HEK293T (cell line): ENCODE measurements around the gene RABL6.
"Not testable (repeated sequence)": the region's sequence is repeated elsewhere in the genome, so short reads cannot be mapped to it uniquely, and the experiment has no call there.

Experiments
- CTCF ChIA-PET: fragments of 350-600 bp; formaldehyde crosslinking; extraction: SDS; loops from one replicate; lab custom pipeline; 2021; ENCODE audit warnings: antibody characterized with exemption, inconsistent platforms; lab: Yijun Ruan, JAX
- POLR2A ChIA-PET: fragments of 350-600 bp; formaldehyde crosslinking; extraction: SDS; loops from one replicate; lab custom pipeline; 2020; ENCODE audit warnings: antibody characterized with exemption, inconsistent platforms; lab: Yijun Ruan, JAX
- DNase-seq: peaks from one replicate; pipeline ENCODE4 v3.0.0; 2012; ENCODE audit warnings: mixed read lengths; ENCODE audit errors: extremely low spot score
- ARNT ChIP-seq: fragments of 450-650 bp; IDR thresholded peaks from 2 replicates; pipeline ENCODE4 v1.6.1; 2017; ENCODE audit warnings: mild to moderate bottlenecking
- BHLHE40 ChIP-seq: fragments of 450-650 bp; IDR thresholded peaks from 2 replicates; pipeline ENCODE4 v1.6.1; 2016; ENCODE audit warnings: mild to moderate bottlenecking, moderate library complexity, borderline replicate concordance
- CTBP1 ChIP-seq: fragments of 450-650 bp; IDR thresholded peaks from 2 replicates; pipeline ENCODE4 v1.6.1; 2016; ENCODE audit warnings: borderline replicate concordance
- ELF4 ChIP-seq: fragments of 450-650 bp; IDR thresholded peaks from 2 replicates; pipeline ENCODE4 v1.6.1; 2017; ENCODE audit warnings: antibody characterized with exemption
- FOXA1 ChIP-seq: fragments of 450-650 bp; IDR thresholded peaks from 2 replicates; pipeline ENCODE4 v1.6.1; 2016; ENCODE audit warnings: mild to moderate bottlenecking
- FOXK2 ChIP-seq: fragments of 450-650 bp; IDR thresholded peaks from 2 replicates; pipeline ENCODE4 v1.6.1; 2016; ENCODE audit warnings: mild to moderate bottlenecking
- FOXM1 ChIP-seq: fragments of 450-650 bp; IDR thresholded peaks from 2 replicates; pipeline ENCODE4 v1.6.1; 2017; ENCODE audit warnings: mild to moderate bottlenecking, borderline replicate concordance
- HDGF ChIP-seq: fragments of 450-650 bp; IDR thresholded peaks from 2 replicates; pipeline ENCODE4 v1.6.1; 2017; ENCODE audit warnings: antibody characterized with exemption, borderline replicate concordance
- L3MBTL2 ChIP-seq: fragments of 450-650 bp; conservative IDR thresholded peaks from 2 replicates; pipeline ENCODE4 v1.6.1; 2016; ENCODE audit warnings: mild to moderate bottlenecking
- LEF1 ChIP-seq: fragments of 450-650 bp; IDR thresholded peaks from 2 replicates; pipeline ENCODE4 v1.6.1; 2017; ENCODE audit warnings: mild to moderate bottlenecking, borderline replicate concordance
- NFRKB ChIP-seq: fragments of 450-650 bp; IDR thresholded peaks from 2 replicates; pipeline ENCODE4 v1.6.1; 2016; ENCODE audit warnings: mild to moderate bottlenecking, moderate library complexity
- PKNOX1 ChIP-seq: fragments of 450-650 bp; IDR thresholded peaks from 2 replicates; pipeline ENCODE4 v1.6.1; 2016
- SP1 ChIP-seq: fragments of 450-650 bp; IDR thresholded peaks from 2 replicates; pipeline ENCODE4 v1.6.1; 2017
- SUZ12 ChIP-seq: fragments of 450-650 bp; IDR thresholded peaks from 2 replicates; pipeline ENCODE4 v1.6.1; 2016; ENCODE audit warnings: mild to moderate bottlenecking
- TARDBP ChIP-seq: fragments of 450-650 bp; IDR thresholded peaks from 2 replicates; pipeline ENCODE4 v1.6.1; 2016
- ZNF384 ChIP-seq: fragments of 450-650 bp; IDR thresholded peaks from 2 replicates; pipeline ENCODE4 v1.6.1; 2016

Gene RABL6

GRCh38 chr9:136839229-136840139 lies 31.7 kb downstream of the RABL6 start:
- ChIA-PET CTCF (no interaction called here), POLR2A (interaction anchor here (1.8 kb wide), 1 partner anchor 17 kb away, joined by 4 read pairs; no protein-coding TSS in a partner anchor)
- TF ChIP-seq ARNT = no peak
- DNase-seq = no peak

GRCh38 chr9:136840140-136840876 lies 32.6 kb downstream of the RABL6 start:
- ChIA-PET CTCF (no interaction called here), POLR2A (interaction anchor here (1.8 kb wide), 1 partner anchor 18 kb away, joined by 4 read pairs; no protein-coding TSS in a partner anchor)
- TF ChIP-seq HDGF = no peak
- no peak for TF ChIP-seq CTBP1
- no peak for TF ChIP-seq FOXK2
- TF ChIP-seq FOXA1 = no peak
- no peak for TF ChIP-seq L3MBTL2
- TF ChIP-seq PKNOX1 = no peak
- no peak for TF ChIP-seq FOXM1
- no peak for TF ChIP-seq LEF1
- no peak for TF ChIP-seq SUZ12
- no peak for TF ChIP-seq ARNT
- no peak for TF ChIP-seq ZNF384
- no peak for DNase-seq

GRCh38 chr9:136840877-136841645 lies 33.3 kb downstream of the RABL6 start:
- DNase-seq = no peak
- ChIA-PET CTCF (interaction anchor here (0.6 to 1.9 kb wide), 2 partner anchors 16 to 188 kb away, joined by 3 to 6 read pairs; partner anchors contain the start of gene ABCA2), POLR2A (interaction anchor here (1.8 kb wide), 1 partner anchor 19 kb away, joined by 4 read pairs; no protein-coding TSS in a partner anchor)
- no peak for TF ChIP-seq SP1
- TF ChIP-seq NFRKB = no peak
- TF ChIP-seq FOXA1 = no peak
- no peak for TF ChIP-seq SUZ12
- TF ChIP-seq PKNOX1 = no peak
- TF ChIP-seq BHLHE40 = no peak
- TF ChIP-seq ELF4 = no peak
- TF ChIP-seq L3MBTL2 = no peak
- no peak for TF ChIP-seq HDGF
- no peak for TF ChIP-seq ZNF384
- no peak for TF ChIP-seq FOXK2
- no peak for TF ChIP-seq ARNT
- no peak for TF ChIP-seq FOXM1
- no peak for TF ChIP-seq LEF1
- TF ChIP-seq TARDBP = no peak
- no peak for TF ChIP-seq CTBP1

GRCh38 chr9:136841646-136842379 lies 34.1 kb downstream of the RABL6 start:
- DNase-seq = not testable (repeated sequence)
- POLR2A ChIA-PET = interaction anchor here (0.8 to 2.0 kb wide), 2 partner anchors 16 to 34 kb away, joined by 4 to 8 read pairs; partner anchors contain the start of gene RABL6
- CTCF ChIA-PET = interaction anchor here (0.5 to 1.9 kb wide), 7 partner anchors 12 to 187 kb away, joined by 3 to 8 read pairs (median 4); partner anchors contain the start of gene ABCA2

- ChIA-PET CTCF (interaction anchor here (0.5 to 1.9 kb wide), 10 partner anchors 10 to 193 kb away, joined by 3 to 8 read pairs (median 4); partner anchors contain the start of gene ABCA2), POLR2A (interaction anchor here (0.8 to 2.0 kb wide), 2 partner anchors 17 to 35 kb away, joined by 4 to 8 read pairs; partner anchors contain the start of gene RABL6)
- DNase-seq = peak; percentile 74
These were observed 34.7 kb downstream of the RABL6 start, which contains the start of gene AJM1 for GRCh38 chr9:136842380-136842948. TSS of gene AJM1 (plus strand) at chr9:136842478. CDS start at chr9:136844415, 1,937 bp downstream.

GRCh38 chr9:136843159-136843800 lies 35.5 kb downstream of the RABL6 start:
- POLR2A ChIA-PET = interaction anchor here (2.0 kb wide), 1 partner anchor 36 kb away, joined by 8 read pairs; the partner anchor contains the start of gene RABL6
- not testable (repeated sequence) for DNase-seq
- CTCF ChIA-PET = interaction anchor here (0.8 to 1.9 kb wide), 6 partner anchors 24 to 192 kb away, joined by 3 to 8 read pairs (median 4); partner anchors contain the start of gene ABCA2

GRCh38 chr9:136843801-136844740 lies 36.3 kb downstream of the RABL6 start:
- CTCF ChIA-PET = interaction anchor here (1.6 kb wide), 1 partner anchor 191 kb away, joined by 5 read pairs; no protein-coding TSS in a partner anchor
- POLR2A ChIA-PET, DNase-seq: not testable (repeated sequence)
